Nephron progenitor cell (in vitro differentiated cells): ENCODE measurements around the gene RAB4A.

Experiments used
- DNase-seq: peaks from one replicate; pipeline ENCODE4 v3.0.0; 2021
- H3K27ac Mint-ChIP-seq: 2 replicates; pipeline ENCODE4 v1.8.0; 2021; ENCODE audit warnings: mild to moderate bottlenecking, moderate library complexity, mixed read lengths
- H3K27me3 Mint-ChIP-seq: 2 replicates; pipeline ENCODE4 v1.8.0; 2021; ENCODE audit warnings: mild to moderate bottlenecking, low read depth, mixed read lengths; ENCODE audit not compliant: poor library complexity
- H3K36me3 Mint-ChIP-seq: 2 replicates; pipeline ENCODE4 v1.8.0; 2021; ENCODE audit warnings: low read depth, mixed read lengths
- H3K4me1 Mint-ChIP-seq: 2 replicates; pipeline ENCODE4 v1.8.0; 2021; ENCODE audit warnings: mixed read lengths
- H3K4me3 Mint-ChIP-seq: 2 replicates; pipeline ENCODE4 v1.8.0; 2021; ENCODE audit warnings: mild to moderate bottlenecking, moderate library complexity, mixed read lengths
- H3K9me3 Mint-ChIP-seq: 2 replicates; pipeline ENCODE4 v1.8.0; 2021; ENCODE audit warnings: mild to moderate bottlenecking, moderate library complexity, mixed read lengths
- CTCF ChIP-seq: fragments of 200-600 bp; sonication (generic); IDR thresholded peaks from 2 replicates; pipeline ENCODE4 v1.5.0; 2021; ENCODE audit warnings: antibody characterized with exemption

The RAB4A gene

DNA sequence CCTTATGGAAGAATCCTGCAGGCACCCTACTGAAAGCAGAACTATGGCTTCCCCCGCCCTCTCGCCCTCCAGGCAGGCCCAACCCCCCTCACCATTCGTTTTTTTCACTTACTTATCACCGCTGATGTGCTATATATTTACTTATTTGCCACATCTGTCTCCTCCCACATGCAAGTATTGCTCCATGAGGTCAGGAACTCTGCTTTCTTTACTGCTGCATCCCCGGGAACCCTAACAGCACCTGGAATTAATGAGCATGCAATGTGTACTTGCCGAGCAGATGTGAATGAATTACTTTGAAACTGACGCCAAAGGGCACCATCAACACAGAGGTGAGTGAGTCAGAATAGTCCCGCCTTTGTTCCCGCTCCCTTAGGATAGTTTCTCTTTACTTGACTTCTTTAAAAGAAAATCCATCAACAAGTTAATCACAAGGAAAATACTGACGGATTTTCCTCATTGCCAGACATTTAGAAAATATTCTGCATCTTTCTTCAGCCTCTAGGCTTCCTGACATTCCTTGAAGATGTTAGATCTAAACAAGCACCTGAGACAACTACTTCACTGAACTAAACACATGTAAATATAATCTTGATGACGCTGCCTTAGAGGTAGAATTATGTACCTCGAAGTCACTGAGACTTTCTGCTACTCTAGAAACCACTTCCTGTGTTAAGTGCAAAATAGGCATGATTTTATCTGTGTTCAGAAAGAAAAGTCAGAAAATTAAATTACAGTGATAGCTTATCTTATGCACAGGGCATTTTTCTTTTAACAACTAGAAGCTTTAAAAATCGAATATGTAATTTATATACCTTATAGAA is 17.5 kb upstream of the RAB4A start:
- no peak for DNase-seq
- Mint-ChIP-seq H3K4me1 (peaks cover 64% of the 10 kb centered on the region), H3K36me3 (no peaks in the 10 kb centered on the region), H3K4me3 (peak overlapping the region; percentile 60), H3K27ac (peak overlapping the region; percentile 80), H3K27me3 (peaks cover 12% of the 10 kb centered on the region), H3K9me3 (no peaks in the 10 kb centered on the region)
- TF ChIP-seq CTCF = no peak

DNA sequence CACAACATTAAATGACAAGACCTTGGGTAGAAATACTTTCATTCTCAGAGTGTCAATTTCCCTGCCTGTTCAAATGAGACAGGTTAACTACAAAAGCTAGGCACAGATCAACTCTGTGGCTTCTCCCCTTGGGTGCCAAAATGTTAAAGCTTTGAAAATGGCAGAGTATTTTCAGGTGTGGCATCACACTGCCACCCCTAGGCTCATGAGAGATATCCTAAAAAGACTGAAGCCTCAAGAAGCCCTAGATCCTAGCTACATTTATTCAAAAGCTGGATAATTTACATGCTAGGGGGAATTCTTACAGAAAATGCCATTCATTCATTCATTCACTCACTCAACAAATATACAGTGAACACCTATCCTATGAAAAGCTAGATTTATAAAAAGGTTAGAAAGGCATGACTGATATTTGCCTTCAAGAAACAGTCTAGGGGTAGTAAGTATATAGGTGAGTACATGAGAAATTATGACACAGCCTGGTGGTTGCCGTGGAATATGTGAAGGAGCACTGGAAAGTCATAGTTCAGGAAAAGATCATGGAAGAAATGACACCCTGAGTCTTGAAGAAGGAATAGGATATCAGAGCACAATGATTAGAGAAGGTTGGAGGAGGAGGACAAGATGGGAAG is 15.9 kb upstream of the RAB4A start:
- Mint-ChIP-seq H3K27ac (no peak overlapping the region), H3K9me3 (no peaks in the 10 kb centered on the region), H3K27me3 (peaks cover 3% of the 10 kb centered on the region), H3K4me1 (peaks cover 56% of the 10 kb centered on the region), H3K4me3 (no peak overlapping the region), H3K36me3 (no peaks in the 10 kb centered on the region)
- TF ChIP-seq CTCF = peak; percentile 9
- no peak for DNase-seq

GRCh38 chr1:229258031-229258756 is 12.7 kb upstream of the RAB4A start:
- H3K27me3 Mint-ChIP-seq = peaks cover 3% of the 10 kb centered on the region
- peak; percentile 84 for TF ChIP-seq CTCF
- H3K9me3 Mint-ChIP-seq = no peaks in the 10 kb centered on the region
- peaks cover 38% of the 10 kb centered on the region for H3K4me1 Mint-ChIP-seq
- H3K36me3 Mint-ChIP-seq = no peaks in the 10 kb centered on the region
- peak; percentile 65 for DNase-seq
- peak overlapping the region; percentile 15 for H3K27ac Mint-ChIP-seq
- H3K4me3 Mint-ChIP-seq = no peak overlapping the region

GRCh38 chr1:229258757-229259060 is 12.2 kb upstream of the RAB4A start:
- TF ChIP-seq CTCF = no peak
- H3K9me3 Mint-ChIP-seq = no peaks in the 10 kb centered on the region
- H3K27me3 Mint-ChIP-seq = peaks cover 3% of the 10 kb centered on the region
- H3K36me3 Mint-ChIP-seq = peaks cover under 1% of the 10 kb centered on the region
- H3K27ac Mint-ChIP-seq = no peak overlapping the region
- no peak for DNase-seq
- no peak overlapping the region for H3K4me3 Mint-ChIP-seq
- peaks cover 35% of the 10 kb centered on the region for H3K4me1 Mint-ChIP-seq

- H3K4me3 Mint-ChIP-seq = no peak overlapping the region
- peaks cover 6% of the 10 kb centered on the region for H3K27me3 Mint-ChIP-seq
- peaks cover 26% of the 10 kb centered on the region for H3K4me1 Mint-ChIP-seq
- peaks cover 3% of the 10 kb centered on the region for H3K9me3 Mint-ChIP-seq
- DNase-seq = peak; percentile 18
- H3K36me3 Mint-ChIP-seq = peaks cover 4% of the 10 kb centered on the region
- TF ChIP-seq CTCF = no peak
- H3K27ac Mint-ChIP-seq = no peak overlapping the region
These were observed 10.6 kb upstream of the RAB4A start for GRCh38 chr1:229260297-229260696.
